B cell (primary cell): ENCODE measurements around the gene NCOA3. TPM values are rescaled to one million over a fixed set of nuclear protein-coding genes. Genes with fewer than 3 reads are reported as not detected.

Experiments
- ATAC-seq: fragments of 200-7000 bp; cut with Tn5 transposase; one replicate; pipeline ENCODE4 v1.10.0; 2021; ENCODE audit warnings: low read depth, mild to moderate bottlenecking, moderate number of reproducible peaks, moderate library complexity
- CTCF ChIA-PET: fragments of 350-600 bp; sonication (Branson Sonifier 250); formaldehyde crosslinking; loops from one replicate; lab custom pipeline; 2021; ENCODE audit warnings: antibody characterized with exemption, inconsistent platforms; lab: Charles Lee
- POLR2A ChIA-PET: fragments of 350-600 bp; sonication (Branson Sonifier 250); formaldehyde crosslinking; loops from one replicate; lab custom pipeline; 2021; ENCODE audit warnings: antibody characterized with exemption; lab: Charles Lee
- DNase-seq: peaks from one replicate; pipeline ENCODE4 v3.0.0; 2013
- H2AFZ ChIP-seq: 2 replicates; pipeline ENCODE4 v1.6.1; 2012; ENCODE audit warnings: mild to moderate bottlenecking, low read depth, low read length; ENCODE audit not compliant: insufficient read depth, poor library complexity, severe bottlenecking
- H3K27ac ChIP-seq, 2 donors: 1 replicate in 1 of 2; 2 replicates in 1 of 2; pipeline ENCODE4 v1.5.1; 2012 to 2013; ENCODE audit warnings: low read length in 2 of 2, mild to moderate bottlenecking in 2 of 2, moderate library complexity in 1 of 2
- H3K27me3 ChIP-seq, 4 experiments: fragments of 200-600 bp in 1 of 4; sonication (generic) in 1 of 4; replicated peaks in 1 of 4; 1 replicate in 2 of 4; 2 replicates in 2 of 4; pipeline versions ENCODE4 v1.6.1 to v1.7.0; 2013 to 2016; ENCODE audit warnings: low read length in 3 of 4, mild to moderate bottlenecking in 2 of 4, mixed read lengths in 1 of 4, moderate library complexity in 1 of 4; ENCODE audit not compliant: insufficient read depth in 4 of 4, control insufficient read depth in 3 of 4; ENCODE audit errors: control extremely low read depth in 1 of 4
- H3K36me3 ChIP-seq, 2 experiments: replicated peaks in 1 of 2; 1 replicate in 1 of 2; 2 replicates in 1 of 2; pipeline versions ENCODE4 v1.6.1 to v1.7.1; 2013; ENCODE audit warnings: low read length in 1 of 2; ENCODE audit not compliant: insufficient read depth in 2 of 2, control insufficient read depth in 1 of 2; ENCODE audit errors: control extremely low read depth in 1 of 2, extremely low read depth in 1 of 2
- H3K4me1 ChIP-seq, 2 donors: fragments of 200-600 bp in 1 of 2; sonication (generic) in 1 of 2; 1 replicate in 1 of 2; 2 replicates in 1 of 2; pipeline versions ENCODE4 v1.5.1 to v1.6.1; 2013 to 2017; ENCODE audit warnings: low read length in 2 of 2; ENCODE audit not compliant: control insufficient read depth in 2 of 2, insufficient read depth in 2 of 2
- H3K4me2 ChIP-seq: replicated peaks from 2 replicates; pipeline ENCODE3; 2012; ENCODE audit warnings: mild to moderate bottlenecking, low read depth, low read length; ENCODE audit not compliant: poor library complexity, severe bottlenecking
- H3K4me3 ChIP-seq, 5 experiments: fragments of 200-600 bp in 1 of 5; sonication (generic) in 1 of 5; 1 replicate in 3 of 5; 2 replicates in 2 of 5; pipeline versions ENCODE4 v1.5.1 to v1.7.0; 2011 to 2016; ENCODE audit warnings: low read length in 4 of 5, mild to moderate bottlenecking in 4 of 5, low read depth in 2 of 5, control low read depth in 1 of 5, moderate library complexity in 1 of 5; ENCODE audit not compliant: insufficient read depth in 1 of 5; ENCODE audit errors: control extremely low read depth in 1 of 5, extremely low read depth in 1 of 5
- H3K79me2 ChIP-seq: fragments of 200-600 bp; sonication (generic); one replicate; pipeline ENCODE4 v1.6.0; 2016; ENCODE audit warnings: low read length; ENCODE audit not compliant: control insufficient read depth, insufficient read depth
- H3K9ac ChIP-seq: fragments of 200-600 bp; sonication (generic); 2 replicates; pipeline ENCODE4 v1.6.1; 2017; ENCODE audit warnings: mild to moderate bottlenecking, low read length, moderate library complexity
- H3K9me3 ChIP-seq, 3 donors: one replicate each; pipeline versions ENCODE4 v1.6.1 to v1.7.1; 2013; ENCODE audit warnings: low read length in 2 of 3; ENCODE audit not compliant: control insufficient read depth in 2 of 3, insufficient read depth in 1 of 3; ENCODE audit errors: control extremely low read depth in 1 of 3
- H4K20me1 ChIP-seq: 2 replicates; pipeline ENCODE4 v1.6.0; 2012; ENCODE audit warnings: mild to moderate bottlenecking, low read length; ENCODE audit not compliant: insufficient read depth, control insufficient read depth, poor library complexity, severe bottlenecking
- H3K27ac Mint-ChIP-seq: one replicate; pipeline ENCODE4 v1.8.0; 2021; ENCODE audit warnings: mixed read lengths
- H3K27me3 Mint-ChIP-seq: one replicate; pipeline ENCODE4 v1.8.0; 2021; ENCODE audit warnings: mixed read lengths
- H3K4me1 Mint-ChIP-seq: one replicate; pipeline ENCODE4 v1.8.0; 2021; ENCODE audit warnings: mixed read lengths
- H3K4me3 Mint-ChIP-seq: one replicate; pipeline ENCODE4 v1.8.0; 2021; ENCODE audit warnings: mixed read lengths
- H3K9me3 Mint-ChIP-seq: one replicate; pipeline ENCODE4 v1.8.0; 2022; ENCODE audit warnings: mixed read lengths; ENCODE audit not compliant: insufficient read depth
- CTCF ChIP-seq: fragments of 200-600 bp; IDR thresholded peaks from one replicate; pipeline ENCODE4 v1.8.0; 2022; ENCODE audit warnings: antibody characterized with exemption, mild to moderate bottlenecking
- EZH2 ChIP-seq: IDR thresholded peaks from 2 replicates; pipeline ENCODE4 v1.6.1; 2012; ENCODE audit warnings: borderline replicate concordance, low read depth, mild to moderate bottlenecking, moderate library complexity, low read length; ENCODE audit not compliant: insufficient read depth, poor library complexity, severe bottlenecking
- WGBS: methylation state at CpG from one replicate; pipeline ENCODE4 v1.1.5; 2013; ENCODE audit warnings: missing lambda C conversion rate; ENCODE audit not compliant: insufficient coverage; 5-methylcytosine and 5-hydroxymethylcytosine counted together
- intact Hi-C: fragments of 100-400 bp; cut with micrococcal nuclease; formaldehyde crosslinking; loops from one replicate; pipeline ENCODE4 v1.10.0; 2022
- polyA plus RNA-seq: library from polyadenylated mRNA; depleted of rRNA; stranded (reverse); fragments of >200 nt; gene quantifications from 2 replicates; pipeline ENCODE4 v1.2.3, GENCODE V29; 2012
- total RNA-seq, 2 donors: library from RNA; stranded (reverse); fragments of 120-200 nt in 1 of 2; gene quantifications; 1 replicate in 1 of 2; 2 replicates in 1 of 2; pipeline versions ENCODE4 v1.2.3 to v1.2.4, GENCODE V29; 2013 to 2022

Gene NCOA3
- total and polyA plus RNA-seq, 2 donors (not counting 1 experiment from before 2014, with no cell fraction given), result 54.0 to 309 TPM

DNA sequence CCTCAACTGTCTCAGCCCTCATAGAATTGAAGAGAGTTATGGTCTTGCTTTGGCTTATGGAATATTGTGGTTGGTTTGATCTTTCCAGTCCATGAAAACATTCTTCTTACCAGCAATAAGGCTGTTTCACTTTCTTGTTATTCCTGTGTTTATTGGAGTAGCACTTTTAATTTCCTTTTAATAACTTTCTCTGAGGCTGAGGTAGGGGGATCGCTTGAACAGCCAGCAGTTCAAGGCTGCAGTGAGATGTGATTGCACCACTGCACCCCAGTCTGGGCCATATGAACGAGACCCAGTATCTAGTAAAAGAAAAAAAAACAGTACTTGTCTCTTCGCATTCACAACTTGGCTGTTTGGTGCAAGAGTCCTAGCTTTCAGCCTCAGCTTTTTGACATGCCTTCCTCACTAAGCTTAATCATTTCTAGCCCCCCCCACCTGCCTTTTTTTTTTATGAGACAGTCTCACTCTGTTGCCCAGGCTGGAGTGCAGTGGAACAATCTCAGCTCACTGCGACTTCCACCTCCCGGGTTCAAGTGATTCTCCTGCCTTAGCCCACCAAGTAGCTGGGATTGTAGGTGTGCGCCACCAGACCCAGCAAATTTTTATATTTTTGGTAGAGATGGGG lies 70.5 kb downstream of the NCOA3 start:
- Histone ChIP-seq H3K36me3 (peaks cover 7 to 38% of the 10 kb centered on the region in 2 experiments), H3K4me2 (peak overlapping the region; percentile 1), H3K4me1 (peaks cover 65 to 69% of the 10 kb centered on the region in 2 donors), H3K27ac (peak overlapping the region in 1 of 2 donors; percentile 73), H3K9ac (no peak overlapping the region), H3K27me3 (no peaks in the 10 kb centered on the region), H2AFZ (no peak overlapping the region), H3K4me3 (no peak overlapping the region), H4K20me1 (peaks cover 78% of the 10 kb centered on the region), H3K9me3 (peaks cover 0 to 11% (median 5%) of the 10 kb centered on the region in 3 donors), H3K79me2 (peaks cover 100% of the 10 kb centered on the region)
- peak overlapping the region; percentile 51 for H3K27ac Mint-ChIP-seq
- peaks cover 77% of the 10 kb centered on the region for H3K4me1 Mint-ChIP-seq
- peak; percentile 14 for DNase-seq
- TF ChIP-seq EZH2 (no peak), CTCF (no peak)
- H3K4me3 Mint-ChIP-seq, result peak overlapping the region; percentile 6
- ATAC-seq, result no peak
- intact Hi-C loops, result no loop called here
- no peaks in the 10 kb centered on the region for H3K9me3 Mint-ChIP-seq
- WGBS, result 85% methylated on average over 3 of the region's 6 CpGs
- H3K27me3 Mint-ChIP-seq, result no peaks in the 10 kb centered on the region
- ChIA-PET CTCF (interaction anchor here (0.7 to 1.4 kb wide), 3 partner anchors 48 to 188 kb away, joined by 4 to 5 read pairs (median 4); no protein-coding TSS in a partner anchor), POLR2A (interaction anchor here (0.6 to 0.9 kb wide), 2 partner anchors 19 to 23 kb away, joined by 3 to 6 read pairs; no protein-coding TSS in a partner anchor)

GRCh38 chr20:47573559-47573958 lies 71.9 kb downstream of the NCOA3 start:
- DNase-seq (no peak), ATAC-seq (no peak)
- H3K27me3 ChIP-seq, result no peaks in the 10 kb centered on the region
- Mint-ChIP-seq H3K9me3 (no peaks in the 10 kb centered on the region), H3K4me3 (peak overlapping the region; percentile 48), H3K4me1 (peaks cover 74% of the 10 kb centered on the region), H3K27me3 (no peaks in the 10 kb centered on the region), H3K27ac (peak overlapping the region; percentile 34)
- intact Hi-C loops, result no loop called here
- H3K79me2 ChIP-seq, result peaks cover 99% of the 10 kb centered on the region
- H3K9ac ChIP-seq, result no peak overlapping the region
- TF ChIP-seq CTCF (no peak), EZH2 (no peak)
- peaks cover 0 to 11% (median 5%) of the 10 kb centered on the region in 3 donors for H3K9me3 ChIP-seq
- H3K4me1 ChIP-seq, result peaks cover 62 to 64% of the 10 kb centered on the region in 2 donors
- WGBS, result no CpG with 5 or more reads among the region's 3 CpGs
- H2AFZ ChIP-seq, result no peak overlapping the region
- no peak overlapping the region for H3K4me3 ChIP-seq
- peaks cover 70% of the 10 kb centered on the region for H4K20me1 ChIP-seq
- peaks cover 3 to 28% of the 10 kb centered on the region in 2 experiments for H3K36me3 ChIP-seq
- H3K4me2 ChIP-seq, result peak overlapping the region; percentile 28
- peak overlapping the region in 1 of 2 donors; percentile 73 for H3K27ac ChIP-seq
- ChIA-PET CTCF (no interaction called here), POLR2A (no interaction called here)
